Lung (tissue), 12 donors: ENCODE measurements around the gene MAP4K3. TPM values are rescaled to one million over a fixed set of nuclear protein-coding genes. Genes with fewer than 3 reads are reported as not detected.

Source experiments
- ATAC-seq: fragments of 200-7000 bp; cut with Tn5 transposase; one replicate; pipeline ENCODE4 v1.9.1; 2020; ENCODE audit warnings: moderate number of reproducible peaks; ENCODE audit not compliant: insufficient read depth, low FRiP score
- DNase-seq, 3 donors: peaks; one replicate each; pipeline ENCODE4 v3.0.0-alpha.2; 2013 to 2017
- H3K27ac ChIP-seq, 2 donors: one replicate each; pipeline ENCODE4 v1.5.1; 2013; ENCODE audit warnings: mild to moderate bottlenecking in 2 of 2, moderate library complexity in 2 of 2, control low read depth in 1 of 2, inconsistent platforms in 1 of 2, low read depth in 1 of 2, low read length in 1 of 2
- H3K27me3 ChIP-seq, 3 donors: one replicate each; pipeline ENCODE4 v1.5.1; 2013; ENCODE audit warnings: low read length in 2 of 3; ENCODE audit not compliant: control insufficient read depth in 3 of 3, insufficient read depth in 3 of 3
- H3K36me3 ChIP-seq, 4 donors: one replicate each; pipeline ENCODE4 v1.5.1; 2013; ENCODE audit warnings: low read length in 4 of 4, mild to moderate bottlenecking in 1 of 4, moderate library complexity in 1 of 4; ENCODE audit not compliant: control insufficient read depth in 4 of 4, insufficient read depth in 4 of 4
- H3K4me1 ChIP-seq, 5 donors: one replicate each; pipeline ENCODE4 v1.5.1; 2013; ENCODE audit warnings: low read length in 5 of 5, mild to moderate bottlenecking in 2 of 5, moderate library complexity in 1 of 5; ENCODE audit not compliant: control insufficient read depth in 5 of 5, insufficient read depth in 5 of 5
- H3K4me3 ChIP-seq: one replicate; pipeline ENCODE4 v1.5.1; 2013; ENCODE audit warnings: mild to moderate bottlenecking, control low read depth, moderate library complexity
- H3K9ac ChIP-seq, 2 donors: one replicate each; pipeline ENCODE4 v1.5.1; 2013; ENCODE audit warnings: low read length in 2 of 2, control low read depth in 1 of 2; ENCODE audit not compliant: insufficient read depth in 1 of 2
- H3K9me3 ChIP-seq, 4 donors: one replicate each; pipeline ENCODE4 v1.5.1; 2013; ENCODE audit warnings: low read length in 3 of 4, mild to moderate bottlenecking in 1 of 4, moderate library complexity in 1 of 4; ENCODE audit not compliant: control insufficient read depth in 4 of 4, insufficient read depth in 3 of 4
- WGBS, 2 donors: extraction: QIAGEN DNeasy Blood & Tissue Kit; methylation state at CpG; one replicate each; pipeline ENCODE4 v1.1.7; 2013; 5-methylcytosine and 5-hydroxymethylcytosine counted together
- polyA plus RNA-seq, 2 donors: library from polyadenylated mRNA; stranded (reverse); fragments of 200-250 nt; gene quantifications; one replicate each; pipeline ENCODE4 v1.2.1, GENCODE V29; 2013
- total RNA-seq, 2 donors: library from RNA; depleted of rRNA in 1 of 2; stranded (reverse); fragments of >200 nt in 1 of 2; gene quantifications; one replicate each; pipeline ENCODE4 v1.2.1, GENCODE V29; 2014 to 2021
- TF ChIP-seq, protein P1 (sequence below): IDR thresholded peaks from 2 replicates; pipeline ENCODE4 v1.5.1; 2012; ENCODE audit warnings: mild to moderate bottlenecking; ENCODE audit errors: control extremely low read depth, extremely low read depth
- donor health status: control.
- donor health status: control.
- donor health status: Bipolar disorder and iron deficiency.
- donor health status: healthy.
- donor health status: DM: yes; HTN: yes; CAD: no.

Gene MAP4K3
- total and polyA plus RNA-seq, 4 donors: 9.9 to 97.9 (median 27.1) TPM

DNA sequence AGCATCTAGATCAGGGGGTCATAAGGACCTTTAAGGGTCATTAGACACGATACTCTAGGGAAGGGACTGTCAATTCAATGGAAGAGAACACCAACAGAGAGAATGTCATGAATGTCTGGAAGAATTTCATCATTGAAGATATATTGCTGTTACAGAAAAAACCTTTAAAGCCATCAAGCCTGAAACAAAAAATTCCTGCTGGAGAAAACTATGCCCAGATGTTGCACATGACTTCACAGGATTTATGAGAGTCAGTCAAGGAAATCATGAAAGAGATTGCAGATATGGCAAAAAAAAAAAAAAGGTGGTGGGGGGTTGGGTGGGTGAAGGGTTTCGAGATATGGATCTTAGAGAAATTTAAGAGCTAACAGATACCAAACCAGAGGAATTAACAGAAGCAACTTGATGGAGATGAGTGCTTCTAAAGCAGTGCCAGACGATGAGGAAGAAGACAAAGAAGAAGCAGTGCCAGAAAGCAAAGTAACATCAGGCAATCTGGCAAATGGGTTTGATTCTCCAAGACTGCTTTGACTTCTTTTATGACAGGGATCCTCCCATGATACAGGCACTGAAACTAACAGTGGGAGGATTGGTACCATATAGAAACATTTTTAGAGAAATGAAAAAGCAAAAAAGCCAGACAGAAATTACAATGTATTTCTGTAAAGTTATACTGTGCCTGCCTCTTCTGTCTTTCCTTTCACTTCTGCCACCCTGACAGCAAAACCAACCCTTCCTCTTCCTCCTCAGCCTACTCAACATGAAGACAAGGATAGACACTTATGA lies 28.5 kb downstream of the MAP4K3 start:
- peaks cover 11 to 35% (median 14%) of the 10 kb centered on the region in 5 donors for H3K4me1 ChIP-seq
- no peak for DNase-seq
- TF ChIP-seq, protein P1, sequence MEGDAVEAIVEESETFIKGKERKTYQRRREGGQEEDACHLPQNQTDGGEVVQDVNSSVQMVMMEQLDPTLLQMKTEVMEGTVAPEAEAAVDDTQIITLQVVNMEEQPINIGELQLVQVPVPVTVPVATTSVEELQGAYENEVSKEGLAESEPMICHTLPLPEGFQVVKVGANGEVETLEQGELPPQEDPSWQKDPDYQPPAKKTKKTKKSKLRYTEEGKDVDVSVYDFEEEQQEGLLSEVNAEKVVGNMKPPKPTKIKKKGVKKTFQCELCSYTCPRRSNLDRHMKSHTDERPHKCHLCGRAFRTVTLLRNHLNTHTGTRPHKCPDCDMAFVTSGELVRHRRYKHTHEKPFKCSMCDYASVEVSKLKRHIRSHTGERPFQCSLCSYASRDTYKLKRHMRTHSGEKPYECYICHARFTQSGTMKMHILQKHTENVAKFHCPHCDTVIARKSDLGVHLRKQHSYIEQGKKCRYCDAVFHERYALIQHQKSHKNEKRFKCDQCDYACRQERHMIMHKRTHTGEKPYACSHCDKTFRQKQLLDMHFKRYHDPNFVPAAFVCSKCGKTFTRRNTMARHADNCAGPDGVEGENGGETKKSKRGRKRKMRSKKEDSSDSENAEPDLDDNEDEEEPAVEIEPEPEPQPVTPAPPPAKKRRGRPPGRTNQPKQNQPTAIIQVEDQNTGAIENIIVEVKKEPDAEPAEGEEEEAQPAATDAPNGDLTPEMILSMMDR: no peak
- H3K4me3 ChIP-seq: no peak overlapping the region
- peaks cover 0 to 2% (median 0%) of the 10 kb centered on the region in 4 donors for H3K9me3 ChIP-seq
- ATAC-seq: no peak
- H3K27me3 ChIP-seq: no peaks in the 10 kb centered on the region
- no peak overlapping the region for H3K9ac ChIP-seq
- peaks cover 0 to 4% (median under 1%) of the 10 kb centered on the region in 4 donors for H3K36me3 ChIP-seq
- H3K27ac ChIP-seq: peak overlapping the region in 1 of 2 donors; percentile 33
- 67 to 75% methylated on average over 3 of the region's 3 CpGs for WGBS, 2 donors

DNA sequence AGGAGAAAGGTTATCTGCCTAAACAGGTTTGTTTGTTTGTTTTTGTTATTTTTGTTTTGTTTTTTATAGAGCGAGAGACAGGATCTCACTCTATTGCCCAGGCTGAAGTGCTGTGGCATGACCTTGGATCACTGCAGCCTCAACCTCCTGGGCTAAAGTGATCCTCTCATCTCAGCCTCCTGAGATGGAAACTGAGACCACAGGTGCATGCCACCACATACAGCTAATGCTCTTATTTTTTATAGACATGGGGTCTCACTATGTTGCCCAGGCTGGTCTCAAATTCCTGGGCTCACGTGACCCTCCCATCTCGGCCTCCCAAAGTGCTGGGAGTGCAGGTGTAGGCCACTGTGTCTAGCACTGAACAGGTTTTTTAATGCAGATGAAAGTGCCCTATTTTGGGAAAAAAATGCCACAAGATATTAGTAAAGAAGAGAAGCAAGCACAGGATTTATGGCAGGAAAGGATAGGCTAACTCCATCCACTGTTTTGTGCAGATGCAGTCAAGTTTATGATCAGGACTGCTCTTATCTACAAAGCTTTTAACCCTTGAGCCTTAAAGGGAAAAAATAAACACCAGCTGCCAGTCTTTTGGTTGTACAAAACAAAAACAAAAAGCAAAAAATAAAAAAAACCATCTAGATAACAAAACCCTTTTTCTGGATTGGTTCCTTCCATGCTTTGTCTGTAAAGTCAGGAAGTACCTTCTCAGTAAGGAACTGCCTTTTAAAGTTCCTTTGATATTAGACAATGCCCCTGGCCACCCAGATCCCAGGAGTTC lies 29.4 kb downstream of the MAP4K3 start:
- Histone ChIP-seq H3K36me3 (peaks cover 0 to 4% (median under 1%) of the 10 kb centered on the region in 4 donors), H3K9ac (no peak overlapping the region), H3K27me3 (no peaks in the 10 kb centered on the region), H3K9me3 (peaks cover 0 to 2% (median 0%) of the 10 kb centered on the region in 4 donors), H3K27ac (peak overlapping the region in 1 of 2 donors; percentile 33), H3K4me1 (peaks cover 12 to 34% (median 15%) of the 10 kb centered on the region in 5 donors), H3K4me3 (no peak overlapping the region)
- TF ChIP-seq, protein P1: no peak
- ATAC-seq (no peak), DNase-seq (no peak)
- 94 to 96% methylated on average over 3 of the region's 3 CpGs for WGBS, 2 donors

DNA sequence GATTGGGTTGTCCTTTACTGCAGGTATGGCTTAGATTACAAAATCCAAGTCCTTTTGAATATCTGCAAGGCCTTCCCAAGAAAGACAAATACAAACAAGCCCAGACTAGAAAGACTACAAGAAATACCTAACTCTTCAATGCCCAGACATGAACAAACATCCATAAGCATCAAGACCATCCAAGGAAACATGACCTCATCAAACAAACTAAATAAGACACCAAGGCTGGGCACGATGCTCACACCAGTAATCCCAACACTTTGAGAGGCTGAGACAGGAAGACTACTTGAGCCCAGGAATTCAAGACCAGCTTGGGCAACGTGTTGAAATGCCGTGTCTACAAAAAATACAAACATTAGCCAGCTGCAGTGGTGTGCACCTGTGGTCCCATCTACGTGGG lies 31.7 kb downstream of the MAP4K3 start:
- Histone ChIP-seq H3K27me3 (no peaks in the 10 kb centered on the region), H3K4me3 (no peak overlapping the region), H3K27ac (no peak overlapping the region), H3K4me1 (peaks cover 7 to 31% (median 12%) of the 10 kb centered on the region in 5 donors), H3K9ac (no peak overlapping the region), H3K9me3 (peaks cover 0 to 2% (median 0%) of the 10 kb centered on the region in 4 donors), H3K36me3 (peaks cover 0 to 4% (median under 1%) of the 10 kb centered on the region in 4 donors)
- no peak for DNase-seq
- no peak for ATAC-seq
- WGBS, 2 donors: 78 to 86% methylated on average over 4 of the region's 4 CpGs
- TF ChIP-seq, protein P1: no peak
